Activated CD4-positive, alpha-beta T cell treated with anti-CD3 and anti-CD28 coated beads, Interleukin-2, Interleukin-6, amounts not matched to agents 100 ng/mL and 50 ng/mL, durations not matched to agents 16 hours and 8 hours (primary cell): ENCODE data around the gene JUN.
A peak's percentile ranks its signal among the peaks of the same experiment; 100 is the strongest.
"Not testable (repeated sequence)": the region's sequence is repeated elsewhere in the genome, so short reads cannot be mapped to it uniquely, and the experiment has no call there.

ENCODE experiments used
- DNase-seq: peaks from one replicate; pipeline ENCODE4 v3.0.0-alpha.2; 2020

Gene JUN

GRCh38 chr1:58805716-58806571 is 22.1 kb upstream of the JUN start:
- DNase-seq: no peak

DNA sequence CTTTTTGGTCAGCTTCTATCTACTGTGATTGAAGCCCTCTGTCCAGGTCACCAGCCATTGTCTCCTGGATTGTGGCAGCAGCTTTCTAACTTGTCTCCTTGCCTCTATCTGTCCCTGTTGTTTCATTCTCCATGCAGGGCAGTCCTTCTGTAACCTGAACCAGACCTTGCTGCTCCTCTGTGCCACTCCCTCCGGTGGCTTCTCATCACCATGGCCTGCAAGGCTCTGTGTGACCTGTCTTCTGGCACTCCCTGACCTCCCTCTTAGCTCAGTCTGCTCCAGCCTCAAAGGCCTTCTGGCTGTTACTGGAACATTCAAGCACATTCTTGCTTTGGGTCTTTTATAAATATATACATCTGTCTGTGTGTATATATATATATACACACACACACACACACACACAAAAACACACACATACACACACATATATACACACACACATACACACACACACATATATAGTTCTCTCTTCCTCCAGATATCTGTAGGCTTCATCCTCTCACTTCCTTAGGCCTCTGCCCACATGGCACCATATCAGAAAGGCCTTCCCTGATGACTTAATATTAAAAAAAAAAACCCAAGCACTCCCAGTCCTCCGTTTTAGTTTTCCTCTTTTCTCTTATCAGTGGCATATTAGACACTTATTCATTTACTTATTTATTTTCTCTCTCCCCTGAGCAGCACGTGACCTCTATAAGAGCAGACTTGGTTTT is 21.2 kb upstream of the JUN start:
- DNase-seq: no peak

- DNase-seq: no peak
These were observed 20.0 kb upstream of the JUN start for GRCh38 chr1:58803858-58804257.

DNA sequence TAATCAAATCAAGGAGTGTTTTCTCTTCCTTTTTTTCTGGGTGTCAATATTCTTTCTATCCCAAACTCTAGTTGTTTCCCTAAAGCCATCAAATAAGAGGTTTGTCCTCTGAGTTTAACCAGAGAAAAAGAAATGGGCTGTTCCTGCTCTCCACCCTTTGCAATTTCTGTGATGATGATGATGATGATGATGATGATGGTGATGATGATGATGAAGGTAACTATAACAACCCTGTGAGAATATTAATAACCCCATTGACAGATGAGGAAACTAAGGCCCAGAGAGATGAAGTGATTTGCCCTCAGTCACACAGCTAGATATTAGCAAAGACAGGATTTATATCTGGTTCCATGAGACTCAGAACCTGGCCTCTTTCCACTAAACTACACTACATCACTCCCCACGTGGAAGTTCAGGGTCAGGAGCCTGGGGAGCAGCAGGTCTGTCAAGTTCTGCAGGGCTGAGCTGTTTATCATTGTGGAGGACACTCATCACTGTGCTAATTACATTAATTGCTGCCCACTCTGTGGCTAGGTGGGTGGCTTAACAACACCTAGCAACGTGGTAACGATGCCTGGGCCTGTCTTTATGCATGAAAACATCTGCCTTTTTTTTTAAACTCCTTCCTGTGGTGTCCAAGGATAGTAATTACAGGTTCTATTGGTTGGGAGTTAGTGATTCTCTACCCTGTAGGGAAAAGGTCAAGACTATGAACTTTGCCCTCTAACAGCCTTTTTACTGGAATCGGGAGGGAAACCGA is 19.0 kb upstream of the JUN start:
- no peak for DNase-seq

GRCh38 chr1:58801286-58801685 is 17.4 kb upstream of the JUN start:
- not testable (repeated sequence) for DNase-seq

DNA sequence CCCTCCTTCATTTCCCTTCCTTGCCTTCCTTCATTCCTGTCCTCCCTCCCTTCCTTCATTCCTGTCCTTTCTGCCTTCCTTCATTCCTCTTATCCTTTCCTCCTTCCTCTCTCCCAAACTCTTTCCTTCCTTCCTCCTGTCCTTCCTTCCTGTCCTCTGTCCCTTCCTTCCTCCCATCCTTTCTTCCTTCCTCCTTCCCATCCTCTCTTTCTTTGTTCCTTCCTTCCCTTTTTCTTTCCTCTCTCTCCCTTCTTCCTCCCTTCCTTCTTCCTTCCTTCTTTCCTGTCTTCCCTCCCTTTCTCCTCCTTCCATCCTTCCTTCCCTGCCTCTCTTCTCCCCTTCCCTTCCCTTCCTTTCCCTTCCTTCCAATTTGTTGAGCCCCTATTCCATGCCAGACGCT is 15.8 kb upstream of the JUN start:
- DNase-seq: no peak

DNA sequence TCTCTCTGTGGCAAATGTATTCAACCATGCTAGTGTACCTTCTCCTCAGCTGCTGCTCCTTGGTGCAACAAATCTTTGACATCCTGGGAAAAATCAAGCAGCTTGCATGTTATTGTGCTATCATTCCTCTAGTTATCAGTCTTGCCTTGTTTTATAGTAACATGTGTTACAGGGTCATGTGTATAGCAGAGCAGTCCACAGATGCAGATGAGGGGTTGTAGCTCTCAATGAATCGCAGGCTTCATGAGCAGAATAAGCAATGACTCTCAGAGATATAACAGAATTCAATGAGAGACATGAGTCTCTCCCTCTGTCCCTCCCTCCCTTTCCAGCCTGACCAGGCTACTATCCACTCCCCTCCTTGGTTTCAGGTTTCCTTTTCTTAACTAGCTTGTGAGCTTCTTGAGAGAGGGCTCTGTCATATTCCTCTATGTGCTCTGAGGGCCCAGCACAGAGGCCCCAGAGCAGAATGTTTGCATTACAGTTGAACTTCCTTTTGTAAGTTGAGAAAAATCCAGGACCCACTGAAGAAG is 15.1 kb upstream of the JUN start:
- no peak for DNase-seq

DNA sequence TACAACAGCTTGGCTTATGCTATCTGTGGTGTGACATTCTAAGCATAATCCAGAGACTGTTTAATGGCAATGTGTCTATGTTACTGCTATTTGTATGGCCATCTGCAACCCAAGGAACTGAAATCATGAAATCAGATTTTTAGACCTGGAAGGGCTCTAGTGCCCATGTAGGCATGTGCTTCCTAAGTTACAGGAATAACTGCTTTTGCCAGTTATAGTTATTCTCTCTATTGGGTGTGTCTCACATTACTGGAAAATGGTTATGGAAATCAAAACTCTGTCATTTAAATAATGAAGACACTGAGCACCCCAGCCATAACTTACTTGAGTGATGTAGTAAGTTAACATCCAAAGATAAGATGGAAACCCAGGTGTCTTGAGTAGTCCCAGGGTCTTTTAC is 12.6 kb upstream of the JUN start:
- no peak for DNase-seq

- no peak for DNase-seq
These were observed 10.7 kb upstream of the JUN start for GRCh38 chr1:58794585-58794984.

GRCh38 chr1:58792846-58793245 is 9.0 kb upstream of the JUN start:
- no peak for DNase-seq

GRCh38 chr1:58791106-58791505 is 7.3 kb upstream of the JUN start:
- DNase-seq: no peak

DNA sequence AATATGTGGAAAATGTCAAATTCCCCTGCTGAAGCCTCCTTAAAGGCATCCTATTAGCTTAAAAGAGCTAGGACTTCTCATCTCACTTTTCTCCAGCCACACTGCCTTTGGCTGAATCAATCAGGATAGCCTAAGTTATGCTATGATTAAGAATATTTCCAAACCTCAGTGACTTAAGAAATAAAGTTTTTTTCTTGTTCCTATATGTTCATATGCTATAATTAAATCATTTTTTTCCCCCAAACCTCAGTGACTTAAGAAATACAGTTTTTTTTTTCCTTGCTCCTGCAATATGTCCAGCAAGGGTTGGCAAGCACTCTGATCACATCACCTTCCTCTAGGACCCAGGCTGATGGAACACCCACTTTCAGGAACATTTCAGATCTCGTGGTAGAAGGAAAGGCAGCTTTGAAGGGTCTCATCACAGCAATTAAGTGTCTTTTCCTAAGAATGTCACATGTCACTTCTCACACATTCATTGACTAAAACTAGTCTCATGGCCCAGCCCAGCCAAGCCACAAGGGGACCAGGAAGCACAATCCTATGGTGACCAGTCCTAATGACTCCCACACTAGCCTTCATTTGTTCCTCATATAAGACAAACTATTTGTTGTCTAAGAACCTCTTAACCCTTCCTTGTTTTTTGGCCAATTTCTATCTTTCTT is 6.3 kb upstream of the JUN start:
- DNase-seq: no peak

GRCh38 chr1:58789322-58789856 is 5.5 kb upstream of the JUN start:
- DNase-seq: no peak

DNA sequence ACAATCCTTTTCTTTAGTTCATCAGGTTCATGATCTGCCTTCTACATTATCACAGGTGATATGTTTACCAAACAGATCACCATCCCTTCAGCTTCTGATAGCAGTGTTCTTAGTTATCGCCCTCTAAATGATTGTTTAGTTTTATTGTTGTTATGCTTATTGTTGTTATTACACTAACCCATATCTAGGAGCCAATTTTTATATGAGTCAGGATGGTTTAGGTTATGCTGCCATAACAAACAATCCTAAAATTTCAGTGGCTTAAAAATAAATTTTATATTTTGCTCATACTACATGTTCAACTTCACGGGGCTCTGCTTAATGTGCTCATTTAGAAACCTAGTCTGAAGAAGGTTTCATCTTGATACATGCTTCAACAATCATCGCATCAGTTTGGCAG is 4.4 kb upstream of the JUN start:
- no peak for DNase-seq

DNA sequence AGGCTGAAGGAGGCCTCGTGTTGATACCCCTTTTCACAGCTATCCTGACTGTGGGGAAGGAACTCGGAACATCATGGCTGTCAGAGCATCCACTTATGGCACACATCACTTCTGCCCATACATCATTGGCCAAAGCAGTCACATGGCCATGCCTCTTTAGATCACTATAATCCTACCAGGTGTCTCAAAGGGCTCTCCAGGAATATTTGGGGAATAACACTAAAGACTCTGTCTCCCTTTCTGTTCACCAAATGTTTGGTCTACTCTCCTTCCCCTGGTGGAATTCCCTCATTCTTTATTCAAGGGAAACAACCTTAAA is 3.0 kb upstream of the JUN start:
- no peak for DNase-seq

- DNase-seq: no peak
These were observed 2.5 kb upstream of the JUN start for GRCh38 chr1:58786184-58786926.

DNA sequence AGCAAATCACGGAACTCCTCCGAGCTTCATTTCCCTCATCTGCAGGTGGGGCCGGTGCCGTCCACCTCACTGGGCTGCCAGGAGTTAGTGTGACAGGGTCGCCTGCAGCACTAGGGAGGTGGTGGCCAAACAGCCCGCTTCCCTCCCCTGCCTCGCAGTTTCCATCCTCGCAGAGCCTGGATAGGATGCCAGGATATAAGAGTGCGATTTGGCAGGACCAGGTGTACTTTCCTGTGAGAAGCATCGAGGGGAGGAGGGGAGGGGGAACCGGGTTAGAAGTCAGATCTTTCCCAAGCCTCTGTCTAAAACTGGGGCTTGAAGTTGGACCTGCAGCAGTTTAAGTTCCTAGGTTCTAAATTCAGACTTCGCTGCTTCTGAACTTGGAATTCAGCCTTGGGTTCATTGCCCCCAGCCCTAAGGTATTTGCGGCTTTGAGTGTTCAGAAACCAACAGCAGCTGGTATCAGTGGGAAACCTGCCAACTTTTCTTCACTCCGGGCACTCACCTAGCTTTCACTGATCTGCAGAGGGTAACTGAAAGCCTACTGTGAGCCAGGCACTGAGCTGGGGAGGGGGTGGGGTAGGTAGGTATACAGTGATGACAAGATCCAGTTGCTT is 1.7 kb upstream of the JUN start:
- DNase-seq: no peak

DNA sequence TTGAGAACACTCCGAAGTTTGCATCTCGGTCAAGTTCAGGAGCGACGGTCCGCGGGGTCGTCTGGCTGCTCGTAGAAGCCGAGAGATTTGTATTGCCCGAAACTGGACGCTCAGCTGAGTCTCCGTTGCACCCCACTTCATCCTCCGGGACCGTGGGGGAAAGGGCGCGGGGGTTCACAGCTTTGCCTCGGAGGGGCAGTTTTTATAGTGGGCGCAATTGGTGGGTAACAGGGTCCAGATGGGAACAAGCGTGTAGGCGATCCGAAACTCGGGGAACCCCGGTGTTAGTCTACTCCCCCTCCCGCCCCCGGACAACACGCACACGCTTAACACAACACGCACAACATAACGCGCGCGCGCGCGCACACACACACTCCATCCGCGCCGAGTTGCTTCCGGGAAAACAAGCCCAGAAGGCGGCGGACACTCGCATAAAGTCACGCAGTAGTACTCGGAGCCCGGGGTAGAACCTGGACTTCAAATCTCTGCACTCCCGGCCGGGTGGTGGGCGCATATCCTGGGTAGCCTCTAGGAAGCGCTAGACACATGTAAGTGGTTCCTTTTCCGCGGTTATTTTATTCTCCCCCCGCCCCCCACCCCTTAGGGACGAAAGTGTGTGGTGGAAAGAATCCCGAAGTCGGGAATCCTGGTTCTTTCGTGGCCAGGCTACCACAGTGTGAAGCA is 1.1 kb upstream of the JUN start:
- peak; percentile 77 for DNase-seq

- peak; percentile 50 for DNase-seq
These were observed 506 bp downstream of the JUN start for GRCh38 chr1:58783090-58783992.
